DND-41 (cell line): ENCODE measurements around the gene NLGN4X.

Source experiments
- ATAC-seq: fragments of 200-7000 bp; cut with Tn5 transposase; 3 replicates; pipeline ENCODE4 v1.9.1; 2021; ENCODE audit warnings: low read depth; ENCODE audit not compliant: insufficient read depth
- DNase-seq: peaks from one replicate; pipeline ENCODE4 v3.0.0-alpha.2; 2020
- H2AFZ ChIP-seq: 2 replicates; pipeline ENCODE4 v1.6.0; 2012; ENCODE audit warnings: low read depth, low read length
- H3K27ac ChIP-seq: 2 replicates; pipeline ENCODE4 v1.5.1; 2012; ENCODE audit warnings: low read length, inconsistent platforms
- H3K27me3 ChIP-seq: fragments of 200-600 bp; sonication (generic); 2 replicates; pipeline ENCODE4 v1.6.0; 2012; ENCODE audit warnings: low read length, mild to moderate bottlenecking, inconsistent platforms; ENCODE audit not compliant: insufficient read depth, poor library complexity
- H3K36me3 ChIP-seq: 2 replicates; pipeline ENCODE4 v1.5.1; 2012; ENCODE audit warnings: low read length, inconsistent platforms; ENCODE audit not compliant: insufficient read depth
- H3K4me1 ChIP-seq: 2 replicates; pipeline ENCODE4 v1.5.1; 2012; ENCODE audit warnings: mild to moderate bottlenecking, low read length; ENCODE audit not compliant: insufficient read depth
- H3K4me2 ChIP-seq: 2 replicates; pipeline ENCODE4 v1.6.0; 2012; ENCODE audit warnings: mild to moderate bottlenecking, moderate library complexity, low read length, inconsistent platforms; ENCODE audit not compliant: insufficient read depth
- H3K4me3 ChIP-seq, 2 experiments: fragments of 200-600 bp in 1 of 2; shearing (Covaris generic) in 1 of 2; 2 replicates each; pipeline ENCODE4 v1.5.1; 2012 to 2016; ENCODE audit warnings: inconsistent platforms in 2 of 2, low read length in 2 of 2, mild to moderate bottlenecking in 2 of 2, low read depth in 1 of 2, moderate library complexity in 1 of 2
- H3K79me2 ChIP-seq: 2 replicates; pipeline ENCODE4 v1.6.0; 2012; ENCODE audit warnings: low read length, inconsistent platforms; ENCODE audit not compliant: insufficient read depth
- H3K9ac ChIP-seq: 2 replicates; pipeline ENCODE4 v1.6.0; 2012; ENCODE audit warnings: low read depth, mild to moderate bottlenecking, inconsistent platforms, low read length, moderate library complexity
- H3K9me3 ChIP-seq: 2 replicates; pipeline ENCODE4 v1.5.1; 2012; ENCODE audit warnings: low read length, moderate library complexity, mild to moderate bottlenecking, inconsistent platforms; ENCODE audit not compliant: insufficient read depth, severe bottlenecking
- H4K20me1 ChIP-seq: 2 replicates; pipeline ENCODE4 v1.6.0; 2012; ENCODE audit warnings: low read length; ENCODE audit not compliant: insufficient read depth
- EZH2 ChIP-seq: IDR thresholded peaks from 3 replicates; pipeline ENCODE4 v1.6.1; 2012; ENCODE audit warnings: borderline replicate concordance, low read depth, mild to moderate bottlenecking, moderate library complexity, low read length, inconsistent platforms; ENCODE audit not compliant: severe bottlenecking
- TF ChIP-seq, protein P1 (sequence below): IDR thresholded peaks from 2 replicates; pipeline ENCODE4 v1.5.1; 2012; ENCODE audit warnings: borderline replicate concordance, low read length, moderate library complexity, mild to moderate bottlenecking; ENCODE audit not compliant: poor library complexity, severe bottlenecking; ENCODE audit errors: extremely low read depth

The NLGN4X gene

DNA sequence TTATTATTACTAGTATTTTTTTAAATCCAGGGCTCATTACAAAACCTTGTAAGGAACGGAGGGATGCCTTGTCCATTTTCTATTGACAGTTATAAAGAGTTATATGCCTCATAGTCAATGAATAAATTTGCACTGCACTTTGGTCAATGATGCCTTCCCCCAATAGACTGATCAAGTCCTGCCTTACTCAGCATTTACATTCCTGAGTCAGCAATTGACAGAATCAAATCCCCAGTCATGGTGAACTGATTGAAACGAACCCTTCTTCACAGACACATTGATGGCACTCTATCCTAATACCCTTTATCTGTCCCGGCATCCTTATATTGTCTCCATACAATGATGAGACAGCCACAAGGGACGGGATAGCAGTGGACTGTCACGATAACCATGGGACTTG, 213.2 kb downstream of the NLGN4X start:
- Histone ChIP-seq H3K27ac (no peak overlapping the region), H3K4me1 (no peaks in the 10 kb centered on the region), H4K20me1 (peaks cover 62% of the 10 kb centered on the region), H3K36me3 (peaks cover 72% of the 10 kb centered on the region), H3K9me3 (no peaks in the 10 kb centered on the region), H3K4me3 (no peak overlapping the region), H2AFZ (no peak overlapping the region), H3K27me3 (no peaks in the 10 kb centered on the region), H3K79me2 (peaks cover 100% of the 10 kb centered on the region), H3K9ac (no peak overlapping the region), H3K4me2 (no peak overlapping the region)
- ATAC-seq = no peak
- no peak for DNase-seq
- no peak for TF ChIP-seq EZH2
- TF ChIP-seq, protein P1, sequence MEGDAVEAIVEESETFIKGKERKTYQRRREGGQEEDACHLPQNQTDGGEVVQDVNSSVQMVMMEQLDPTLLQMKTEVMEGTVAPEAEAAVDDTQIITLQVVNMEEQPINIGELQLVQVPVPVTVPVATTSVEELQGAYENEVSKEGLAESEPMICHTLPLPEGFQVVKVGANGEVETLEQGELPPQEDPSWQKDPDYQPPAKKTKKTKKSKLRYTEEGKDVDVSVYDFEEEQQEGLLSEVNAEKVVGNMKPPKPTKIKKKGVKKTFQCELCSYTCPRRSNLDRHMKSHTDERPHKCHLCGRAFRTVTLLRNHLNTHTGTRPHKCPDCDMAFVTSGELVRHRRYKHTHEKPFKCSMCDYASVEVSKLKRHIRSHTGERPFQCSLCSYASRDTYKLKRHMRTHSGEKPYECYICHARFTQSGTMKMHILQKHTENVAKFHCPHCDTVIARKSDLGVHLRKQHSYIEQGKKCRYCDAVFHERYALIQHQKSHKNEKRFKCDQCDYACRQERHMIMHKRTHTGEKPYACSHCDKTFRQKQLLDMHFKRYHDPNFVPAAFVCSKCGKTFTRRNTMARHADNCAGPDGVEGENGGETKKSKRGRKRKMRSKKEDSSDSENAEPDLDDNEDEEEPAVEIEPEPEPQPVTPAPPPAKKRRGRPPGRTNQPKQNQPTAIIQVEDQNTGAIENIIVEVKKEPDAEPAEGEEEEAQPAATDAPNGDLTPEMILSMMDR = no peak

DNA sequence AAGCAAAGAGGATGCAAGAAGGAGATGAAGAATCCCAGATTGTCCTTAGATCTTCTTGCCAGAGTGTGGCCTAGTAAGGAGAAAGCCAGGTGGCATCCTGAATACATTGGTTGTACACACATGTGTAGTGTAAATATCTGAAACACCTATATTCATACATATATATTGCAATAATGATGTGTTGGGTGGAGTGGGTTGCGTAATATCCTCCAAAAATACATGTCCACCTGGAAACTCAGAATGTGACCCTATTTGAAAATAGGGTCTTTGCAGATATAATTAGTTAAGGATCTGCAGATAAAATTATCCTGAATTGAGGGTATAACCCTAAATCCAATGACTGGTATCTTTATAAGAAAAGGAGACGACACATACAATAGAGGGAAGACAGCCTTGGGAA, 216.3 kb downstream of the NLGN4X start:
- ATAC-seq = no peak
- no peak overlapping the region for H2AFZ ChIP-seq
- H3K9me3 ChIP-seq = no peaks in the 10 kb centered on the region
- no peaks in the 10 kb centered on the region for H3K4me1 ChIP-seq
- H3K4me2 ChIP-seq = no peak overlapping the region
- no peak overlapping the region for H3K9ac ChIP-seq
- H3K79me2 ChIP-seq = peaks cover 100% of the 10 kb centered on the region
- H4K20me1 ChIP-seq = peaks cover 63% of the 10 kb centered on the region
- peaks cover 61% of the 10 kb centered on the region for H3K36me3 ChIP-seq
- TF ChIP-seq EZH2 = no peak
- TF ChIP-seq, protein P1 = no peak
- no peak for DNase-seq
- no peaks in the 10 kb centered on the region for H3K27me3 ChIP-seq
- H3K4me3 ChIP-seq = no peak overlapping the region
- H3K27ac ChIP-seq = no peak overlapping the region

DNA sequence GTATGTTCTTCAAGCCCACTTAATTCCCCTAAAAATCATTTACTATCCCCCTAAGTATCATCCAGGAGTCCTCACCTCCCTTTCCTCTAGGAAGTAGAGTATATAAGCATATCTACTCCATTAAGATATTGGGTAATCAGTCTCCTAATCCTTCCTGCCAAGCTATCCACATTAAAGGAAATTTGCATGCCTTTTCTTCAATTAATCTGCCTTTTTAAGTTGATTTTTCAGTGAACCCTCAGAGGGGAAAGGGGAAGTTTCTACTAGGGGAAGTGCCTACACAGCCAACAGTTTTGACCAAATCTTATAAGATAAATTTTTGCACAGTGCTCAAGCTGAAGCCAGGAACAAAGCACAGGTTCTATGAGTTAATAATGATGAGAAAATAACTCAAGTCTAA, 222.8 kb downstream of the NLGN4X start:
- H3K4me1 ChIP-seq = peaks cover 9% of the 10 kb centered on the region; the same call in 1 of the 2 replicates
- H3K36me3 ChIP-seq = peaks cover 60% of the 10 kb centered on the region
- H4K20me1 ChIP-seq = peaks cover 76% of the 10 kb centered on the region
- no peak for TF ChIP-seq EZH2
- H2AFZ ChIP-seq = no peak overlapping the region
- no peak overlapping the region for H3K27ac ChIP-seq
- H3K9ac ChIP-seq = no peak overlapping the region
- H3K4me2 ChIP-seq = no peak overlapping the region
- no peak overlapping the region for H3K4me3 ChIP-seq
- DNase-seq (no peak), ATAC-seq (no peak)
- H3K79me2 ChIP-seq = peaks cover 100% of the 10 kb centered on the region
- no peaks in the 10 kb centered on the region for H3K27me3 ChIP-seq
- H3K9me3 ChIP-seq = no peaks in the 10 kb centered on the region

DNA sequence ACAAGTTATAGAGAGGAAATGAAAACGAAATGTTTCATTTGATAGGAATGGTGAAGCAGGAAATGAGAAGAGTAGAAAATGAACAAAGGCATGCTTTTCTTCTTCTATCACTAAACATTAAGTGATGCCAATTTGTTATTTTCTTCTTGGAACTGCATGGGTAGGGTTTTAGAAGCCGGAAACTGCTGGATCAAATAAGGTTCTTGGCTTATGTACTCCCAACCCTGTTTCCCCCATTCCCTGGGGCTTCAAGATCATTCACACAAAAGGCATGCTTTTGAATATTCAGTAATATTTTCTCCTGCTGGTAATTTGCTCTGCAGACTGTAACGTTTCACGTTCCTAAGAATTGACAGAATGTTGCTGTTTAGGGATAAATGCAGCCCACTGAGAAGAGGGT, 224.1 kb downstream of the NLGN4X start:
- H3K4me3 ChIP-seq = no peak overlapping the region
- peaks cover 100% of the 10 kb centered on the region for H3K79me2 ChIP-seq
- no peak overlapping the region for H3K4me2 ChIP-seq
- H3K9ac ChIP-seq = no peak overlapping the region
- DNase-seq (no peak), ATAC-seq (no peak)
- H3K4me1 ChIP-seq = peaks cover 9% of the 10 kb centered on the region; the same call in 1 of the 2 replicates
- H2AFZ ChIP-seq = no peak overlapping the region
- no peaks in the 10 kb centered on the region for H3K27me3 ChIP-seq
- no peaks in the 10 kb centered on the region for H3K9me3 ChIP-seq
- peaks cover 66% of the 10 kb centered on the region for H3K36me3 ChIP-seq
- H4K20me1 ChIP-seq = peaks cover 81% of the 10 kb centered on the region
- no peak overlapping the region for H3K27ac ChIP-seq
- no peak for TF ChIP-seq EZH2
- TF ChIP-seq, protein P1 = no peak
